GM12878 (cell line): Measurements from ENCODE around the gene EPB41L2. TPM values are rescaled to one million over a fixed set of nuclear protein-coding genes. Genes with fewer than 3 reads are reported as not detected.

Experiments used
- ATAC-seq: fragments of 200-7000 bp; cut with Tn5 transposase; 3 replicates; pipeline ENCODE4 v1.9.1; 2020; ENCODE audit warnings: mild to moderate bottlenecking, moderate library complexity
- BruUV-seq: library from RNA; stranded (reverse); fragments of 400-500 nt; replicated peaks from 2 replicates; lab custom pipeline; 2021; lab: Mats Ljungman, UMichigan
- CTCF ChIA-PET: fragments of 300-600 bp; sonication (Branson Sonifier 250); formaldehyde crosslinking; extraction: SDS; loops from one replicate; lab custom pipeline; 2021; ENCODE audit warnings: inconsistent platforms; lab: Yijun Ruan, JAX
- POLR2A ChIA-PET: fragments of 350-600 bp; formaldehyde crosslinking; extraction: SDS; loops from one replicate; lab custom pipeline; 2021; ENCODE audit warnings: inconsistent platforms; lab: Charles Lee
- RAD21 ChIA-PET: fragments of 300-600 bp; sonication (Branson Sonifier 250); formaldehyde crosslinking; loops from one replicate; lab custom pipeline; 2023; ENCODE audit warnings: antibody characterized with exemption; ENCODE audit not compliant: unreplicated experiment; lab: Charles Lee
- SMC1A ChIA-PET: fragments of 300-600 bp; sonication (Branson Sonifier 250); formaldehyde crosslinking; loops from one replicate; lab custom pipeline; 2023; ENCODE audit not compliant: unreplicated experiment, uncharacterized antibody; lab: Charles Lee
- DNase-seq: peaks from one replicate; pipeline ENCODE4 v3.0.0-alpha.2; 2011; ENCODE audit warnings: low read depth, low spot score
- FAIRE-seq: peaks from 3 replicates; lab custom pipeline; 2011; peaks lifted over from hg19 to GRCh38; lab: Jason Lieb, UNC
- H2AFZ ChIP-seq: 2 replicates; pipeline ENCODE4 v1.6.0; 2011; ENCODE audit warnings: low read depth, low read length, control low read depth; ENCODE audit not compliant: control insufficient read depth
- H3K27ac ChIP-seq: 2 replicates; pipeline ENCODE4 v1.5.1; 2011; ENCODE audit warnings: control low read depth; ENCODE audit not compliant: control insufficient read depth, insufficient read depth
- H3K27me3 ChIP-seq, 2 experiments: replicated peaks in 1 of 2; 2 replicates each; pipeline versions ENCODE4 v1.6.0 to v1.6.1; 2011; ENCODE audit warnings: low read length in 1 of 2; ENCODE audit not compliant: control insufficient read depth in 2 of 2, insufficient read depth in 2 of 2
- H3K36me3 ChIP-seq, 2 experiments: 2 replicates each; pipeline ENCODE4 v1.5.1; 2011; ENCODE audit warnings: low read length in 1 of 2; ENCODE audit not compliant: control insufficient read depth in 2 of 2, insufficient read depth in 2 of 2
- H3K4me1 ChIP-seq: 2 replicates; pipeline ENCODE4 v1.6.1; 2011; ENCODE audit warnings: mild to moderate bottlenecking, low read length, moderate library complexity, mixed read lengths; ENCODE audit not compliant: control insufficient read depth, insufficient read depth
- H3K4me2 ChIP-seq: 2 replicates; pipeline ENCODE4 v1.6.0; 2011; ENCODE audit warnings: control low read depth; ENCODE audit not compliant: control insufficient read depth, insufficient read depth
- H3K4me3 ChIP-seq: fragments of 200-600 bp; sonication (generic); 2 replicates; pipeline ENCODE4 v1.5.1; 2016
- H3K79me2 ChIP-seq: 2 replicates; pipeline ENCODE4 v1.6.0; 2011; ENCODE audit warnings: low read length; ENCODE audit not compliant: control insufficient read depth, insufficient read depth
- H3K9ac ChIP-seq: 2 replicates; pipeline ENCODE4 v1.8.0; 2011; ENCODE audit warnings: low read length, control low read depth, mixed read lengths; ENCODE audit not compliant: control insufficient read depth, insufficient read depth
- H3K9me3 ChIP-seq: replicated peaks from 3 replicates; pipeline ENCODE4 v1.5.1; 2011; ENCODE audit warnings: mild to moderate bottlenecking, low read length; ENCODE audit not compliant: control insufficient read depth, insufficient read depth
- H4K20me1 ChIP-seq: 2 replicates; pipeline ENCODE4 v1.6.0; 2011; ENCODE audit not compliant: control insufficient read depth, insufficient read depth
- ASH2L ChIP-seq: fragments of 300-600, 200-600 bp; sonication (generic); IDR thresholded peaks from 2 replicates; pipeline ENCODE4 v1.6.1; 2017; ENCODE audit warnings: low read depth, mild to moderate bottlenecking, borderline replicate concordance
- BACH1 ChIP-seq: fragments of 450-650 bp; IDR thresholded peaks from 2 replicates; pipeline ENCODE4 v1.6.1; 2017; ENCODE audit warnings: mild to moderate bottlenecking, borderline replicate concordance
- EED ChIP-seq: sonication (generic); IDR thresholded peaks from 2 replicates; pipeline ENCODE4 v1.6.1; 2016; ENCODE audit warnings: antibody characterized with exemption, low read depth
- EZH2 ChIP-seq: IDR thresholded peaks from 2 replicates; pipeline ENCODE4 v1.6.1; 2012; ENCODE audit warnings: low read depth, mild to moderate bottlenecking, control low read depth, inconsistent platforms, low read length, borderline replicate concordance; ENCODE audit not compliant: control insufficient read depth
- KDM1A ChIP-seq: fragments of 200-600 bp; sonication (generic); IDR thresholded peaks from 2 replicates; pipeline ENCODE4 v1.6.1; 2016; ENCODE audit warnings: borderline replicate concordance
- NFXL1 ChIP-seq: fragments of 450-650 bp; IDR thresholded peaks from 2 replicates; pipeline ENCODE4 v1.6.1; 2017; ENCODE audit warnings: antibody characterized with exemption, mild to moderate bottlenecking, borderline replicate concordance
- NR2F1 ChIP-seq: fragments of 450-650 bp; conservative IDR thresholded peaks from 2 replicates; pipeline ENCODE4 v1.6.1; 2017; ENCODE audit warnings: mild to moderate bottlenecking
- PAX5 ChIP-seq: IDR thresholded peaks from 2 replicates; pipeline ENCODE4 v1.6.1; 2011; ENCODE audit warnings: low read depth, low read length, borderline replicate concordance
- POLR2A ChIP-seq: IDR thresholded peaks from 2 replicates; pipeline ENCODE4 v1.6.1; 2011; ENCODE audit warnings: low read depth, mild to moderate bottlenecking, low read length
- RAD51 ChIP-seq: fragments of 450-650 bp; IDR thresholded peaks from 2 replicates; pipeline ENCODE4 v1.6.1; 2016; ENCODE audit warnings: moderate library complexity, mild to moderate bottlenecking, inconsistent platforms
- RFX5 ChIP-seq: IDR thresholded peaks from 2 replicates; pipeline ENCODE4 v1.6.1; 2011; ENCODE audit warnings: low read depth, low read length, improper control_type of control experiment
- RUNX3 ChIP-seq: IDR thresholded peaks from 2 replicates; pipeline ENCODE4 v1.6.1; 2012; ENCODE audit warnings: low read length, inconsistent platforms
- SPI1 ChIP-seq: IDR thresholded peaks from 2 replicates; pipeline ENCODE4 v1.6.1; 2011; ENCODE audit warnings: low read depth, mild to moderate bottlenecking, low read length, moderate library complexity, borderline replicate concordance; ENCODE audit not compliant: insufficient read depth
- TARDBP ChIP-seq: IDR thresholded peaks from 2 replicates; pipeline ENCODE4 v1.6.1; 2016; ENCODE audit warnings: borderline replicate concordance
- ZNF217 ChIP-seq: fragments of 450-650 bp; IDR thresholded peaks from 2 replicates; pipeline ENCODE4 v1.6.1; 2017; ENCODE audit warnings: antibody characterized with exemption, mild to moderate bottlenecking
- ZNF622 ChIP-seq: fragments of 450-650 bp; IDR thresholded peaks from 2 replicates; pipeline ENCODE4 v1.6.1; 2017; ENCODE audit warnings: mild to moderate bottlenecking, inconsistent platforms
- WGBS: methylation state at CpG from one replicate; pipeline ENCODE4 v1.1.6; 2016; ENCODE audit warnings: low lambda C conversion rate; ENCODE audit not compliant: insufficient replicate concordance, insufficient coverage; ENCODE audit errors: missing lambda C conversion rate; 5-methylcytosine and 5-hydroxymethylcytosine counted together
- in situ Hi-C: fragments of 300-500 bp; cut with MboI; formaldehyde crosslinking; loops from 9 replicates; pipeline ENCODE4 v1.14.3; 2018; ENCODE audit warnings: mixed read lengths
- intact Hi-C: fragments of 100-400 bp; cut with micrococcal nuclease; formaldehyde crosslinking; loops from one replicate; pipeline ENCODE4 v1.14.2; 2022; ENCODE audit not compliant: unreplicated experiment
- polyA plus RNA-seq, 11 experiments: library from polyadenylated mRNA; depleted of rRNA in 4 of 11; unstranded in 6 of 11; stranded (reverse) in 5 of 11; fragments of >200 nt; fragmentation: Nextera tagmentation in 4 of 11; fragmentation: Illumina TruSeq in 1 of 11; extraction: Ambion mirVana in 4 of 11; extraction: Trizol in 1 of 11; gene quantifications; 1 replicate in 1 of 11; 2 replicates in 10 of 11; pipeline versions ENCODE4 v1.2.1 to v1.2.3, GENCODE V29; 2011 to 2016; ENCODE audit warnings: inconsistent platforms in 2 of 11, missing spikeins in 2 of 11, low read depth in 1 of 11
- total RNA-seq, 4 experiments: library from RNA; depleted of rRNA in 3 of 4; stranded (reverse); fragments of >200 nt in 3 of 4; fragmentation: Illumina TruSeq in 1 of 4; extraction: Trizol in 1 of 4; gene quantifications; 2 replicates each; pipeline versions ENCODE4 v1.2.1 to v1.2.3, GENCODE V29; 2013 to 2021
- TF ChIP-seq, protein P1 (sequence below): fragments of 450-650 bp; IDR thresholded peaks from 2 replicates; pipeline ENCODE4 v1.6.1; 2018; ENCODE audit warnings: mild to moderate bottlenecking, low read depth, moderate library complexity; ENCODE audit not compliant: partially characterized antibody
- TF ChIP-seq, protein P2 (sequence below): fragments of 450-650 bp; IDR thresholded peaks from 2 replicates; pipeline ENCODE4 v1.6.1; 2017; ENCODE audit warnings: antibody characterized with exemption, mild to moderate bottlenecking, moderate library complexity
- TF ChIP-seq, protein P3 (sequence below): IDR thresholded peaks from 2 replicates; pipeline ENCODE4 v1.6.1; 2011; ENCODE audit warnings: borderline replicate concordance, low read depth, mild to moderate bottlenecking, moderate library complexity, mixed read lengths, low read length; ENCODE audit not compliant: insufficient read depth; ENCODE audit errors: extremely low read length

EPB41L2 gene
- total and polyA plus RNA-seq, 10 of the 15 experiments (the other 5 are each of a cell fraction or from before 2014, with no cell fraction given), result 7.4 to 41.6 (median 19.0) TPM

DNA sequence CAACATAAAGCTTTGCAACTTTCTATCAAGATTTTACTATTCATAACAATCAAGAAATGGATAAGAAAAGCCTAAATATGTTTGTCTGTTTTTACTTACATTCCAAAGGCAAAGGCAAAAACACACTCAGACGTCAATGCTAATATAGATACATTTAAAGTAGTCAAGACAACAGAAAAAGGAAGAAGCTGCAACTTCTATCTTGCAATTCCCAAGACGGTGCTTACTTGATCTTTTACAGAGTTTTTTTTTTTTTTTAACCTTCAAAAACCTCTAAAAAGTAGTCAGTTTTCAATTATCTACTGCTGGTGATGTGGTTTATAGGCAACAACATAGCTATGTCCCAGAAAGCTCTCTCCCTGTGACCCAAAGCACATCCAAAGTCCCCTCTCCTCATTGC, 58.1 kb downstream of the EPB41L2 start:
- no TSS peak for BruUV-seq
- Histone ChIP-seq H3K9me3 (no peaks in the 10 kb centered on the region; the same call in none of the 3 replicates), H3K27ac (no peak overlapping the region), H3K4me1 (no peaks in the 10 kb centered on the region), H3K79me2 (no peaks in the 10 kb centered on the region; the same call in 1 of the 2 replicates), H4K20me1 (no peaks in the 10 kb centered on the region), H3K4me3 (no peak overlapping the region), H3K36me3 (no peaks in the 10 kb centered on the region), H3K4me2 (no peak overlapping the region), H3K27me3 (no peaks in the 10 kb centered on the region), H2AFZ (no peak overlapping the region), H3K9ac (no peak overlapping the region)
- intact Hi-C loops, result no loop called here
- DNase-seq (no peak), ATAC-seq (no peak; the same call in 2 of the 3 replicates), FAIRE-seq (no peak)
- ChIA-PET CTCF (no interaction called here), POLR2A (no interaction called here), SMC1A (interaction anchor here (0.8 to 1.5 kb wide), 3 partner anchors 12 to 56 kb away, joined by 4 read pairs; no protein-coding TSS in a partner anchor), RAD21 (interaction anchor here (1.2 kb wide), 1 partner anchor 112 kb away, joined by 7 read pairs; no protein-coding TSS in a partner anchor)
- TF ChIP-seq POLR2A (no peak), BACH1 (no peak), ZNF622 (no peak), ZNF217 (no peak), EZH2 (no peak), ASH2L (no peak), RUNX3 (no peak), TARDBP (no peak), RFX5 (no peak), PAX5 (no peak), KDM1A (no peak), NFXL1 (no peak), RAD51 (no peak), EED (no peak), SPI1 (no peak), NR2F1 (no peak)
- TF ChIP-seq, protein P1, sequence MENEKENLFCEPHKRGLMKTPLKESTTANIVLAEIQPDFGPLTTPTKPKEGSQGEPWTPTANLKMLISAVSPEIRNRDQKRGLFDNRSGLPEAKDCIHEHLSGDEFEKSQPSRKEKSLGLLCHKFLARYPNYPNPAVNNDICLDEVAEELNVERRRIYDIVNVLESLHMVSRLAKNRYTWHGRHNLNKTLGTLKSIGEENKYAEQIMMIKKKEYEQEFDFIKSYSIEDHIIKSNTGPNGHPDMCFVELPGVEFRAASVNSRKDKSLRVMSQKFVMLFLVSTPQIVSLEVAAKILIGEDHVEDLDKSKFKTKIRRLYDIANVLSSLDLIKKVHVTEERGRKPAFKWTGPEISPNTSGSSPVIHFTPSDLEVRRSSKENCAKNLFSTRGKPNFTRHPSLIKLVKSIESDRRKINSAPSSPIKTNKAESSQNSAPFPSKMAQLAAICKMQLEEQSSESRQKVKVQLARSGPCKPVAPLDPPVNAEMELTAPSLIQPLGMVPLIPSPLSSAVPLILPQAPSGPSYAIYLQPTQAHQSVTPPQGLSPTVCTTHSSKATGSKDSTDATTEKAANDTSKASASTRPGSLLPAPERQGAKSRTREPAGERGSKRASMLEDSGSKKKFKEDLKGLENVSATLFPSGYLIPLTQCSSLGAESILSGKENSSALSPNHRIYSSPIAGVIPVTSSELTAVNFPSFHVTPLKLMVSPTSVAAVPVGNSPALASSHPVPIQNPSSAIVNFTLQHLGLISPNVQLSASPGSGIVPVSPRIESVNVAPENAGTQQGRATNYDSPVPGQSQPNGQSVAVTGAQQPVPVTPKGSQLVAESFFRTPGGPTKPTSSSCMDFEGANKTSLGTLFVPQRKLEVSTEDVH, result no peak
- TF ChIP-seq, protein P2, sequence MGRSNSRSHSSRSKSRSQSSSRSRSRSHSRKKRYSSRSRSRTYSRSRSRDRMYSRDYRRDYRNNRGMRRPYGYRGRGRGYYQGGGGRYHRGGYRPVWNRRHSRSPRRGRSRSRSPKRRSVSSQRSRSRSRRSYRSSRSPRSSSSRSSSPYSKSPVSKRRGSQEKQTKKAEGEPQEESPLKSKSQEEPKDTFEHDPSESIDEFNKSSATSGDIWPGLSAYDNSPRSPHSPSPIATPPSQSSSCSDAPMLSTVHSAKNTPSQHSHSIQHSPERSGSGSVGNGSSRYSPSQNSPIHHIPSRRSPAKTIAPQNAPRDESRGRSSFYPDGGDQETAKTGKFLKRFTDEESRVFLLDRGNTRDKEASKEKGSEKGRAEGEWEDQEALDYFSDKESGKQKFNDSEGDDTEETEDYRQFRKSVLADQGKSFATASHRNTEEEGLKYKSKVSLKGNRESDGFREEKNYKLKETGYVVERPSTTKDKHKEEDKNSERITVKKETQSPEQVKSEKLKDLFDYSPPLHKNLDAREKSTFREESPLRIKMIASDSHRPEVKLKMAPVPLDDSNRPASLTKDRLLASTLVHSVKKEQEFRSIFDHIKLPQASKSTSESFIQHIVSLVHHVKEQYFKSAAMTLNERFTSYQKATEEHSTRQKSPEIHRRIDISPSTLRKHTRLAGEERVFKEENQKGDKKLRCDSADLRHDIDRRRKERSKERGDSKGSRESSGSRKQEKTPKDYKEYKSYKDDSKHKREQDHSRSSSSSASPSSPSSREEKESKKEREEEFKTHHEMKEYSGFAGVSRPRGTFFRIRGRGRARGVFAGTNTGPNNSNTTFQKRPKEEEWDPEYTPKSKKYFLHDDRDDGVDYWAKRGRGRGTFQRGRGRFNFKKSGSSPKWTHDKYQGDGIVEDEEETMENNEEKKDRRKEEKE, result no peak
- TF ChIP-seq, protein P3, sequence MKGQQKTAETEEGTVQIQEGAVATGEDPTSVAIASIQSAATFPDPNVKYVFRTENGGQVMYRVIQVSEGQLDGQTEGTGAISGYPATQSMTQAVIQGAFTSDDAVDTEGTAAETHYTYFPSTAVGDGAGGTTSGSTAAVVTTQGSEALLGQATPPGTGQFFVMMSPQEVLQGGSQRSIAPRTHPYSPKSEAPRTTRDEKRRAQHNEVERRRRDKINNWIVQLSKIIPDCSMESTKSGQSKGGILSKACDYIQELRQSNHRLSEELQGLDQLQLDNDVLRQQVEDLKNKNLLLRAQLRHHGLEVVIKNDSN, result no peak
- 18% methylated on average over 2 of the region's 2 CpGs for WGBS
- in situ Hi-C loops, result no loop called here
